Measurements from ENCODE around the gene PHF19.

PHF19 gene

DNA sequence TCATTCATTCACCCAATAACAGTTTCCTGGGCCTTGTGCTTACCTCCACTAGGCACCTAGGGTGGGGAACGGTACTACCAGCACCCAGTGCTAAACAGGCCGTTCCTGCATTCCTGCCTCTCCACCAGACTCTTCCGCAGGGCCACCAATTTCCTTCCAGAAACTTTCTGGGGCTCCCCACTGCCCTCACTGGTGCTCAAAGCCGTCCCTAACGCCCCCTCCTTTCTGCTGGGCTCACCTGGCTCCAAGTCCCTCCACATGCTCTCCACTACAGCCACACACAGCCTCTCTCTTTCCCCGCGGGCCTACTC is 1.4 kb downstream of the PHF19 start:
- Histone ChIP-seq H3K27ac (peak overlapping the region; percentile 96 to 99), H3K4me3 (peak overlapping the region; percentile 91)
- DNase-seq (ENCODE audit: low spot score): no peak
- no peak for TF ChIP-seq CTCF (IDR thresholded peaks at IDR 0.05)

DNA sequence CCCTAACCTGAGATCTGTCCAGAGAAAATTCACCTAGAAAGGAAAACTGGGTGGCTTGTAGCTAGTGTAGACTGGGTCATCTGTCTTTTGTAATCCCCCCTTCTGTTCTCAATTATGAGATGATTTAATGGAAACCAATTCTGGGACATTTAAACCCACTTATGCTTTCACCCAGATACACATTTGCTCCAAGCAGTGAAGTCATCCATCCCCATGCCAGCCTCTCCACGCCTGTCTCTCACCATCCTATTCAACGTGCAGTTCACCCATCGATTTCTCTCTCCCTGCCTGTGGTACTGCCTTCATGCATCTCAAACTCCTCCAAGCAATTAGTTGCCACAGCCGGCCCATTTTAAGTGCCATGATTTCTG is 1.8 kb downstream of the PHF19 start:
- DNase-seq (ENCODE audit: low spot score): no peak
- H3K4me3 ChIP-seq: no peak overlapping the region
- TF ChIP-seq CTCF (IDR thresholded peaks at IDR 0.05): no peak
- H3K27ac ChIP-seq: peak overlapping the region; percentile 96 to 99

- no peak overlapping the region for H3K4me3 ChIP-seq
- TF ChIP-seq CTCF (IDR thresholded peaks at IDR 0.05): no peak
- peak overlapping the region in 1 of 2 donors; percentile 99 for H3K27ac ChIP-seq
- no peak for DNase-seq (ENCODE audit: low spot score)
Observed at GRCh38 chr9:120874226-120875194, 2.5 kb downstream of the PHF19 start.

- TF ChIP-seq CTCF (IDR thresholded peaks at IDR 0.05): no peak
- Histone ChIP-seq H3K27ac (no peak overlapping the region), H3K4me3 (no peak overlapping the region)
- DNase-seq (ENCODE audit: low spot score): no peak
Observed at GRCh38 chr9:120873512-120873911, 3.5 kb downstream of the PHF19 start.

GRCh38 chr9:120872791-120873502 is 4.0 kb downstream of the PHF19 start:
- H3K4me3 ChIP-seq: no peak overlapping the region
- no peak overlapping the region for H3K27ac ChIP-seq
- no peak for DNase-seq (ENCODE audit: low spot score)

GRCh38 chr9:120870206-120870605 is 6.8 kb downstream of the PHF19 start:
- Histone ChIP-seq H3K27ac (peak overlapping the region; percentile 89 to 95), H3K4me3 (no peak overlapping the region)
- no peak for DNase-seq (ENCODE audit: low spot score)
- no peak for TF ChIP-seq CTCF (IDR thresholded peaks at IDR 0.05)

More at GRCh38 chr9:120872791-120873502, 4.0 kb downstream of the PHF19 start:
- no peak for TF ChIP-seq CTCF (IDR thresholded peaks at IDR 0.05)

Measured in coronary artery (tissue), 2 donors.